Trophoblast cell (in vitro differentiated cells and primary cell): ENCODE results near the gene ZNF438.

ENCODE experiments used
- DNase-seq, 2 donors: peaks; one replicate each; pipeline ENCODE4 v3.0.0-alpha.2; 2016
- H2AFZ ChIP-seq: 2 replicates; pipeline ENCODE4 v1.6.1; 2013; ENCODE audit warnings: low read length, moderate library complexity, mild to moderate bottlenecking; ENCODE audit not compliant: insufficient read depth, poor library complexity
- H2AK5ac ChIP-seq: 2 replicates; pipeline ENCODE4 v1.6.1; 2013; ENCODE audit warnings: mild to moderate bottlenecking, low read length
- H2BK120ac ChIP-seq: 2 replicates; pipeline ENCODE4 v1.6.1; 2013; ENCODE audit warnings: low read length, mild to moderate bottlenecking, moderate library complexity; ENCODE audit not compliant: insufficient read depth, poor library complexity
- H2BK12ac ChIP-seq: 2 replicates; pipeline ENCODE4 v1.6.1; 2013; ENCODE audit warnings: mild to moderate bottlenecking, low read length, moderate library complexity
- H2BK5ac ChIP-seq: 2 replicates; pipeline ENCODE4 v1.6.1; 2013; ENCODE audit warnings: low read length, low read depth, moderate library complexity, mild to moderate bottlenecking; ENCODE audit not compliant: poor library complexity
- H3K14ac ChIP-seq: 2 replicates; pipeline ENCODE4 v1.6.1; 2013; ENCODE audit warnings: mild to moderate bottlenecking, low read length
- H3K18ac ChIP-seq: 2 replicates; pipeline ENCODE4 v1.6.1; 2013; ENCODE audit warnings: mild to moderate bottlenecking, low read length
- H3K23ac ChIP-seq: 2 replicates; pipeline ENCODE4 v1.6.1; 2013; ENCODE audit warnings: low read length
- H3K27ac ChIP-seq: 2 replicates; pipeline ENCODE4 v1.5.1; 2013; ENCODE audit warnings: low read depth, mild to moderate bottlenecking, inconsistent platforms, low read length, moderate library complexity
- H3K27me3 ChIP-seq: 2 replicates; pipeline ENCODE4 v1.6.1; 2013; ENCODE audit warnings: inconsistent platforms, mild to moderate bottlenecking, low read length, moderate library complexity; ENCODE audit not compliant: insufficient read depth
- H3K36me3 ChIP-seq, 2 experiments: 1 replicate in 1 of 2; 2 replicates in 1 of 2; pipeline ENCODE4 v1.6.1; 2013; ENCODE audit warnings: low read length in 2 of 2, mild to moderate bottlenecking in 2 of 2, moderate library complexity in 1 of 2; ENCODE audit not compliant: insufficient read depth in 2 of 2, control insufficient read depth in 1 of 2
- H3K4ac ChIP-seq: 2 replicates; pipeline ENCODE4 v1.6.1; 2013; ENCODE audit warnings: low read depth, mild to moderate bottlenecking, low read length, moderate library complexity
- H3K4me1 ChIP-seq, 2 experiments: 1 replicate in 1 of 2; 2 replicates in 1 of 2; pipeline ENCODE4 v1.6.1; 2013; ENCODE audit warnings: low read length in 2 of 2, mild to moderate bottlenecking in 2 of 2, moderate library complexity in 1 of 2; ENCODE audit not compliant: insufficient read depth in 2 of 2, control insufficient read depth in 1 of 2
- H3K4me2 ChIP-seq: 2 replicates; pipeline ENCODE4 v1.6.1; 2013; ENCODE audit warnings: inconsistent platforms, mild to moderate bottlenecking, low read length, moderate library complexity
- H3K4me3 ChIP-seq: 2 replicates; pipeline ENCODE4 v1.5.1; 2013; ENCODE audit warnings: mild to moderate bottlenecking, low read depth, low read length, inconsistent platforms
- H3K79me1 ChIP-seq: one replicate; pipeline ENCODE4 v1.6.1; 2013; ENCODE audit warnings: low read length
- H3K79me2 ChIP-seq: 2 replicates; pipeline ENCODE4 v1.6.1; 2013; ENCODE audit warnings: low read length, mild to moderate bottlenecking; ENCODE audit not compliant: control insufficient read depth, insufficient read depth, poor library complexity
- H3K9ac ChIP-seq: 2 replicates; pipeline ENCODE4 v1.6.1; 2013; ENCODE audit warnings: mild to moderate bottlenecking, low read length
- H3K9me3 ChIP-seq: 2 replicates; pipeline ENCODE4 v1.6.1; 2013; ENCODE audit warnings: low read depth, mild to moderate bottlenecking, control low read depth, inconsistent platforms, low read length; ENCODE audit not compliant: insufficient read depth
- H4K12ac ChIP-seq: 2 replicates; pipeline ENCODE4 v1.6.1; 2013; ENCODE audit warnings: low read depth, mild to moderate bottlenecking, low read length, moderate library complexity
- H4K8ac ChIP-seq: 2 replicates; pipeline ENCODE4 v1.6.1; 2013; ENCODE audit warnings: low read depth, mild to moderate bottlenecking, low read length, moderate library complexity
- H4K91ac ChIP-seq: one replicate; pipeline ENCODE4 v1.6.1; 2013; ENCODE audit warnings: low read depth, mild to moderate bottlenecking, low read length, moderate library complexity
- WGBS: extraction: QIAGEN DNeasy Blood & Tissue Kit; methylation state at CpG from one replicate; pipeline ENCODE4 v1.1.7; 2013; ENCODE audit warnings: missing lambda C conversion rate; ENCODE audit not compliant: insufficient read length, insufficient coverage; ENCODE audit errors: extremely low coverage; 5-methylcytosine and 5-hydroxymethylcytosine counted together

The ZNF438 gene

GRCh38 chr10:30813872-30814481 lies 217.7 kb downstream of the ZNF438 start:
- H3K36me3 ChIP-seq, result no peaks in the 10 kb centered on the region
- H3K27ac ChIP-seq, result no peak overlapping the region
- no peak overlapping the region for H3K4me2 ChIP-seq
- H4K12ac ChIP-seq, result no peak overlapping the region
- H2BK12ac ChIP-seq, result no peak overlapping the region
- H2AFZ ChIP-seq, result no peak overlapping the region
- no peak overlapping the region for H2BK5ac ChIP-seq
- peaks cover 3 to 8% of the 10 kb centered on the region in 2 experiments for H3K4me1 ChIP-seq
- no CpG with 5 or more reads among the region's 1 CpG for WGBS
- H2AK5ac ChIP-seq, result no peak overlapping the region
- H3K14ac ChIP-seq, result no peak overlapping the region
- no peak overlapping the region for H2BK120ac ChIP-seq
- no peak overlapping the region for H4K8ac ChIP-seq
- no peak overlapping the region for H4K91ac ChIP-seq
- no peak for DNase-seq
- H3K79me2 ChIP-seq, result no peaks in the 10 kb centered on the region
- H3K4me3 ChIP-seq, result no peak overlapping the region
- H3K9me3 ChIP-seq, result peaks cover 5% of the 10 kb centered on the region
- H3K18ac ChIP-seq, result no peak overlapping the region
- no peak overlapping the region for H3K4ac ChIP-seq
- H3K79me1 ChIP-seq, result no peaks in the 10 kb centered on the region
- H3K23ac ChIP-seq, result no peak overlapping the region
- H3K9ac ChIP-seq, result no peak overlapping the region
- no peaks in the 10 kb centered on the region for H3K27me3 ChIP-seq

GRCh38 chr10:30812018-30812851 lies 219.4 kb downstream of the ZNF438 start:
- Histone ChIP-seq H4K91ac (no peak overlapping the region), H3K27ac (no peak overlapping the region), H2BK12ac (no peak overlapping the region), H3K18ac (no peak overlapping the region), H3K14ac (no peak overlapping the region), H3K23ac (no peak overlapping the region), H3K4ac (no peak overlapping the region), H2AFZ (no peak overlapping the region), H4K12ac (no peak overlapping the region), H3K4me1 (peaks cover 0 to 3% of the 10 kb centered on the region in 2 experiments), H3K79me2 (no peaks in the 10 kb centered on the region), H2BK120ac (no peak overlapping the region), H3K27me3 (no peaks in the 10 kb centered on the region), H4K8ac (no peak overlapping the region), H2BK5ac (no peak overlapping the region), H3K9me3 (peaks cover 5% of the 10 kb centered on the region), H3K4me3 (no peak overlapping the region), H3K36me3 (no peaks in the 10 kb centered on the region), H3K79me1 (no peaks in the 10 kb centered on the region), H3K9ac (no peak overlapping the region), H3K4me2 (no peak overlapping the region), H2AK5ac (no peak overlapping the region)
- no peak for DNase-seq
- WGBS, result no CpG with 5 or more reads among the region's 16 CpGs

GRCh38 chr10:30811276-30812017 lies 220.2 kb downstream of the ZNF438 start:
- Histone ChIP-seq H3K9me3 (peaks cover 5% of the 10 kb centered on the region), H3K4me3 (no peak overlapping the region)
- no CpG with 5 or more reads among the region's 16 CpGs for whole genome bisulfite sequencing

GRCh38 chr10:30810416-30810815 lies 221.2 kb downstream of the ZNF438 start:
- peaks cover 1% of the 10 kb centered on the region for H3K9me3 ChIP-seq
- no peak overlapping the region for H2AFZ ChIP-seq
- DNase-seq, result no peak
- H4K91ac ChIP-seq, result no peak overlapping the region
- no peak overlapping the region for H2BK120ac ChIP-seq
- no peaks in the 10 kb centered on the region for H3K79me1 ChIP-seq
- H4K12ac ChIP-seq, result no peak overlapping the region
- H3K27me3 ChIP-seq, result no peaks in the 10 kb centered on the region
- no peak overlapping the region for H3K4ac ChIP-seq
- H3K14ac ChIP-seq, result no peak overlapping the region
- no peaks in the 10 kb centered on the region for H3K79me2 ChIP-seq
- no CpG with 5 or more reads among the region's 5 CpGs for WGBS
- peaks cover 0 to 3% of the 10 kb centered on the region in 2 experiments for H3K4me1 ChIP-seq
- no peak overlapping the region for H3K4me2 ChIP-seq
- H2BK5ac ChIP-seq, result no peak overlapping the region
- no peak overlapping the region for H3K18ac ChIP-seq
- H2BK12ac ChIP-seq, result no peak overlapping the region
- H2AK5ac ChIP-seq, result no peak overlapping the region
- no peak overlapping the region for H4K8ac ChIP-seq
- H3K4me3 ChIP-seq, result no peak overlapping the region
- H3K23ac ChIP-seq, result no peak overlapping the region
- H3K27ac ChIP-seq, result no peak overlapping the region
- no peak overlapping the region for H3K9ac ChIP-seq
- H3K36me3 ChIP-seq, result no peaks in the 10 kb centered on the region

More at GRCh38 chr10:30811276-30812017, 220.2 kb downstream of the ZNF438 start:
- H3K79me1 ChIP-seq, result no peaks in the 10 kb centered on the region
- no peak overlapping the region for H3K4ac ChIP-seq
- no peak for DNase-seq
- H3K79me2 ChIP-seq, result no peaks in the 10 kb centered on the region
- H2AK5ac ChIP-seq, result no peak overlapping the region
- no peaks in the 10 kb centered on the region for H3K36me3 ChIP-seq
- H2AFZ ChIP-seq, result no peak overlapping the region
- H3K23ac ChIP-seq, result no peak overlapping the region
- no peak overlapping the region for H2BK120ac ChIP-seq
- H3K27me3 ChIP-seq, result no peaks in the 10 kb centered on the region
- H2BK5ac ChIP-seq, result no peak overlapping the region
- no peak overlapping the region for H2BK12ac ChIP-seq
- no peak overlapping the region for H4K91ac ChIP-seq
- H3K4me1 ChIP-seq, result peaks cover 0 to 3% of the 10 kb centered on the region in 2 experiments
- no peak overlapping the region for H3K27ac ChIP-seq
- no peak overlapping the region for H4K12ac ChIP-seq
- H3K9ac ChIP-seq, result no peak overlapping the region
- no peak overlapping the region for H4K8ac ChIP-seq
- no peak overlapping the region for H3K4me2 ChIP-seq
- H3K14ac ChIP-seq, result no peak overlapping the region
- no peak overlapping the region for H3K18ac ChIP-seq
